Esophagus muscularis mucosa (tissue), 3 donors: Measurements from ENCODE around the gene EIF5AL1.

ENCODE experiments used
- CTCF ChIP-seq, 3 experiments: fragments of 200-600 bp in 2 of 3; fragments of 450-650 bp in 1 of 3; sonication (generic) in 2 of 3; IDR thresholded peaks; one replicate each; pipeline ENCODE4 v1.5.1; 2017 to 2019; ENCODE audit warnings: antibody characterized with exemption in 3 of 3, mild to moderate bottlenecking in 2 of 3, moderate library complexity in 1 of 3
- POLR2A ChIP-seq: fragments of 450-650 bp; IDR thresholded peaks from one replicate; pipeline ENCODE4 v1.6.1; 2017; ENCODE audit warnings: antibody characterized with exemption, moderate library complexity, mild to moderate bottlenecking, low read depth
- POLR2AphosphoS5 ChIP-seq, 2 donors: sonication (generic); formaldehyde crosslinking; IDR thresholded peaks; one replicate each; pipeline ENCODE4 v1.6.1; 2017; ENCODE audit warnings: antibody characterized with exemption in 2 of 2

- TF ChIP-seq CTCF (IDR thresholded peaks at IDR 0.05) (no peak), POLR2A (no peak), POLR2AphosphoS5 (IDR thresholded peaks at IDR 0.05) (no peak)
These were observed 39.9 kb upstream of the EIF5AL1 start for GRCh38 chr10:79472449-79472848.
